ENCODE measurements around the gene CRTAC1. TPM values are rescaled to one million over a fixed set of nuclear protein-coding genes. Genes with fewer than 3 reads are reported as not detected.

Gene CRTAC1
- total and polyA plus RNA-seq, 9 of the 15 experiments (the other 6 are each of a cell fraction or from before 2014, with no cell fraction given), result not detected

GRCh38 chr10:97818572-97818971 lies 211.8 kb downstream of the CRTAC1 start:
- POLR2A ChIA-PET, result no interaction called here
- TF ChIP-seq IRF2 (CRISPR knock-in tag; IDR thresholded peaks at IDR 0.05) (no peak), TAF15 (IDR thresholded peaks at IDR 0.05; ENCODE audit: low read depth, low read length) (no peak), MAX (CRISPR knock-in tag; IDR thresholded peaks at IDR 0.05) (no peak), ZNF444 (CRISPR knock-in tag; IDR thresholded peaks at IDR 0.05) (no peak), CTCF (IDR thresholded peaks at IDR 0.05 in 2 of 3, conservative IDR thresholded peaks at IDR 0.05 in 1 of 3; ENCODE audit: insufficient read depth in 2 of 3, low read depth in 1 of 3, low read length in 3 of 3) (no peak), KDM5B (IDR thresholded peaks at IDR 0.05; ENCODE audit: insufficient replicate concordance, low read depth, low read length) (no peak), KLF16 (IDR thresholded peaks at IDR 0.05) (no peak), FOXJ2 (tag; IDR thresholded peaks at IDR 0.05) (no peak), POLR2A (conservative IDR thresholded peaks at IDR 0.05) (no peak), POU5F1 (IDR thresholded peaks at IDR 0.05; ENCODE audit: borderline replicate concordance, low read depth, low read length, partially characterized antibody) (no peak), PRMT5 (CRISPR knock-in tag; IDR thresholded peaks at IDR 0.05) (no peak)
- Histone ChIP-seq H4K20me1 (replicated peaks; ENCODE audit: control insufficient read depth, insufficient read depth, low read length) (no peaks in the 10 kb centered on the region), H3K4me2 (ENCODE audit: insufficient read depth, low read length) (no peak overlapping the region), H3K27me3 (ENCODE audit: control insufficient read depth in 2 of 2, insufficient read depth in 2 of 2, low read length in 2 of 2) (peaks cover 0 to 9% of the 10 kb centered on the region in 2 experiments; a peak in 2 of 5 replicates), H2AFZ (ENCODE audit: low read depth, low read length) (no peak overlapping the region), H3K36me3 (ENCODE audit: control insufficient read depth, insufficient read depth, low read length) (no peaks in the 10 kb centered on the region), H3K27ac (ENCODE audit: extremely low read depth, low read depth, low read length) (no peak overlapping the region), H3K4me3 (no peak overlapping the region), H3K9me1 (ENCODE audit: control insufficient read depth, insufficient read depth, low read length) (no peaks in the 10 kb centered on the region), H3K9ac (ENCODE audit: insufficient read depth in 1 of 2, low read depth in 2 of 2, low read length in 2 of 2) (no peak overlapping the region), H3K79me2 (ENCODE audit: control insufficient read depth, insufficient read depth, low read length) (no peaks in the 10 kb centered on the region), H3K9me3 (replicated peaks; ENCODE audit: control insufficient read depth, insufficient read depth, low read depth, low read length) (no peaks in the 10 kb centered on the region), H3K4me1 (replicated peaks in 1 of 2; ENCODE audit: control insufficient read depth in 2 of 2, insufficient read depth in 2 of 2, low read length in 2 of 2) (no peaks in the 10 kb centered on the region; a peak in 1 of 5 replicates)
- no TSS peak for BruUV-seq (replicated peaks)
- CTCF ChIA-PET (ENCODE audit: low intra/inter-chr PET ratio), result no interaction called here
- DNase-seq (ENCODE audit: extremely low read depth in 1 of 4, low spot score in 3 of 4) (no peak), FAIRE-seq (no peak), ATAC-seq (no peak)
- intact Hi-C loops (cut with micrococcal nuclease), result no loop called here
- in situ Hi-C loops (cut with MboI), result no loop called here
